MM.1S (cell line): ENCODE measurements around the gene CERS6.

ENCODE experiments used
- DNase-seq: peaks from one replicate; pipeline ENCODE4 v3.0.0-alpha.2; 2015
- H2AFZ ChIP-seq: fragments of 300-600 bp; sonication (generic); 2 replicates; pipeline ENCODE4 v1.6.0; 2016; ENCODE audit warnings: antibody characterized with exemption, low read length
- H3F3A ChIP-seq: fragments of 300-600 bp; sonication (generic); 2 replicates; pipeline ENCODE4 v1.6.1; 2016; ENCODE audit warnings: mild to moderate bottlenecking, antibody characterized with exemption, low read length, moderate library complexity, mixed read lengths; ENCODE audit not compliant: insufficient read depth
- H3K27ac ChIP-seq: fragments of 300-600 bp; sonication (generic); 2 replicates; pipeline ENCODE4 v1.5.1; 2016; ENCODE audit warnings: mild to moderate bottlenecking, low read length
- H3K27me3 ChIP-seq: fragments of 300-600 bp; sonication (generic); replicated peaks from 2 replicates; pipeline ENCODE4 v1.6.0; 2016; ENCODE audit warnings: low read length; ENCODE audit not compliant: insufficient read depth
- H3K36me3 ChIP-seq: fragments of 300-600 bp; sonication (generic); replicated peaks from 2 replicates; pipeline ENCODE4 v1.6.1; 2016; ENCODE audit warnings: mild to moderate bottlenecking, low read length, mixed read lengths; ENCODE audit not compliant: insufficient read depth
- H3K4me1 ChIP-seq: fragments of 300-600 bp; sonication (generic); 2 replicates; pipeline ENCODE4 v1.6.1; 2016; ENCODE audit warnings: low read length, mixed read lengths
- H3K4me2 ChIP-seq: fragments of 300-600 bp; sonication (generic); 2 replicates; pipeline ENCODE4 v1.6.0; 2016; ENCODE audit warnings: low read depth, low read length
- H3K4me3 ChIP-seq: fragments of 300-600 bp; sonication (generic); 2 replicates; pipeline ENCODE4 v1.5.1; 2016; ENCODE audit warnings: low read length, mixed read lengths
- H3K79me2 ChIP-seq: fragments of 300-600 bp; sonication (generic); 2 replicates; pipeline ENCODE4 v1.6.1; 2016; ENCODE audit warnings: mixed run types, low read length, mixed read lengths
- H3K9ac ChIP-seq: fragments of 300-600 bp; sonication (generic); 2 replicates; pipeline ENCODE4 v1.6.1; 2016; ENCODE audit warnings: low read length, mixed read lengths
- H3K9me2 ChIP-seq: fragments of 300-600 bp; sonication (generic); replicated peaks from 2 replicates; pipeline ENCODE4 v1.6.1; 2016; ENCODE audit warnings: mild to moderate bottlenecking, low read length, mixed read lengths; ENCODE audit not compliant: insufficient read depth
- H3K9me3 ChIP-seq: fragments of 300-600 bp; sonication (generic); replicated peaks from 2 replicates; pipeline ENCODE4 v1.6.1; 2016; ENCODE audit warnings: mild to moderate bottlenecking, low read length, mixed read lengths; ENCODE audit not compliant: insufficient read depth
- H4K20me1 ChIP-seq: fragments of 300-600 bp; sonication (generic); 2 replicates; pipeline ENCODE4 v1.6.1; 2016; ENCODE audit warnings: mild to moderate bottlenecking, low read length, moderate library complexity, mixed read lengths; ENCODE audit not compliant: insufficient read depth
- EZH2 ChIP-seq: fragments of 300-600 bp; sonication (generic); optimal IDR thresholded peaks from 2 replicates; pipeline ENCODE3; 2017; ENCODE audit warnings: low read depth, mild to moderate bottlenecking, antibody characterized with exemption, low read length, mixed read lengths
- EZH2phosphoT487 ChIP-seq: fragments of 300-600 bp; sonication (generic); IDR thresholded peaks from 2 replicates; pipeline ENCODE4 v1.6.1; 2018; ENCODE audit warnings: antibody characterized with exemption, low read length
- TF ChIP-seq, protein P1 (sequence below): fragments of 300-600 bp; sonication (generic); IDR thresholded peaks from 2 replicates; pipeline ENCODE4 v1.5.1; 2016; ENCODE audit warnings: antibody characterized with exemption, low read length, mixed read lengths

CERS6 gene

DNA sequence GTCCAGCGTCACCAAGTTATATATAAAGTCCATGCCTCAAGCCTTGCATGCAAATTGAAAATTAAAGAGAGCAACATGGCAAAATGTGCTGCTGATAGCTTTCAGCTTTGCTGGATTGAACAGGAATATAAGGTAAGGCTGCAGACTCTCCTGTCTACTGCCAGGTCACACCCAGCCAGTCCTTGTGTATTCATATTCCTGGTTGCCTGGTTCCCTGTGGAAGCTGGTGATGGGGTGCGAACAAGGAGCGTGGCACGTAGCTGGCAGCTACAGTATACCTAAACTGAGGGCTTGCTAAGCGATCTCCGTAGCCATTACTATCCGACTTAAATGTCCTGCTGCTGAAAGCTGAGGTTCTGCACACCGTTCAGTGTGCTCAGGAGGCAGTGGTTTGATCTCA is 296.3 kb downstream of the CERS6 start:
- no peak overlapping the region for H2AFZ ChIP-seq
- H3K9me3 ChIP-seq, result no peaks in the 10 kb centered on the region
- H3K27me3 ChIP-seq, result no peaks in the 10 kb centered on the region
- no peak overlapping the region for H3K4me3 ChIP-seq
- no peak for TF ChIP-seq EZH2phosphoT487
- no peak overlapping the region for H3K27ac ChIP-seq
- no peaks in the 10 kb centered on the region for H3K36me3 ChIP-seq
- 0 out of 2 replicates have a peak, but pooled peaks cover 3% of the 10 kb centered on the region for H3K4me1 ChIP-seq
- no peak for DNase-seq
- H3K9ac ChIP-seq, result no peak overlapping the region
- no peaks in the 10 kb centered on the region for H3K79me2 ChIP-seq
- no peak overlapping the region for H3K4me2 ChIP-seq
- no peaks in the 10 kb centered on the region for H3F3A ChIP-seq
- no peaks in the 10 kb centered on the region for H3K9me2 ChIP-seq
- no peaks in the 10 kb centered on the region for H4K20me1 ChIP-seq

DNA sequence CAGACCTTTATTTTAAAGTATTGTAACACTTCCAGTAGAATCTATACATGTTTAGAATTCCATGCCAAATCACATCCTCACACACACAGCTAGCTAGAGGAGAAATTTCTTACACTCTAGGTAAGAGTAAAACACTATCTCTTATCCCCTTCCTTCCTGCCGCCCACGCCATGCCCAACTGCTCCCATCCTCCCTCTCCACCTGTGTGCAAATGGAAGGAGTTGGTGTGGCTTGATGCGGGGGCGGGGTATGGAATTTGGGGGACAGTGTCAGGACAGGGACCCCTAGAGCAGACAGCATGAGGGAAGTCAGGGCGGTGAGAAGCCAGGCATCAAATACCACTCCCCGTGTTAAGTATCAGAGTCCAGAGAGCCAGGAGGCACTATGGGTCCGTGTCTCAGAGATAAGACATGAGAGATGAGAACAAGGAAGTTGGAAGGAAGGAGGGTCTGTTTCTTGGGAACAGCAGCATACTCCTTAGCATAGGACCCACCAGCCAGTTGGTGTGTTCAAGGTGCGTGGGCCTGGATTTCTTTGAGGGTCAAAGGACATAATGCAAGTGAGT is 297.8 kb downstream of the CERS6 start:
- Histone ChIP-seq H2AFZ (no peak overlapping the region), H3F3A (no peaks in the 10 kb centered on the region), H3K4me1 (0 out of 2 replicates have a peak, but pooled peaks cover 3% of the 10 kb centered on the region), H3K9me3 (no peaks in the 10 kb centered on the region), H4K20me1 (no peaks in the 10 kb centered on the region), H3K4me2 (no peak overlapping the region), H3K36me3 (no peaks in the 10 kb centered on the region), H3K4me3 (no peak overlapping the region), H3K9me2 (no peaks in the 10 kb centered on the region), H3K79me2 (no peaks in the 10 kb centered on the region), H3K27ac (no peak overlapping the region), H3K9ac (no peak overlapping the region), H3K27me3 (no peaks in the 10 kb centered on the region)
- DNase-seq, result no peak
- no peak for TF ChIP-seq EZH2
- TF ChIP-seq EZH2phosphoT487, result no peak
- TF ChIP-seq, protein P1, sequence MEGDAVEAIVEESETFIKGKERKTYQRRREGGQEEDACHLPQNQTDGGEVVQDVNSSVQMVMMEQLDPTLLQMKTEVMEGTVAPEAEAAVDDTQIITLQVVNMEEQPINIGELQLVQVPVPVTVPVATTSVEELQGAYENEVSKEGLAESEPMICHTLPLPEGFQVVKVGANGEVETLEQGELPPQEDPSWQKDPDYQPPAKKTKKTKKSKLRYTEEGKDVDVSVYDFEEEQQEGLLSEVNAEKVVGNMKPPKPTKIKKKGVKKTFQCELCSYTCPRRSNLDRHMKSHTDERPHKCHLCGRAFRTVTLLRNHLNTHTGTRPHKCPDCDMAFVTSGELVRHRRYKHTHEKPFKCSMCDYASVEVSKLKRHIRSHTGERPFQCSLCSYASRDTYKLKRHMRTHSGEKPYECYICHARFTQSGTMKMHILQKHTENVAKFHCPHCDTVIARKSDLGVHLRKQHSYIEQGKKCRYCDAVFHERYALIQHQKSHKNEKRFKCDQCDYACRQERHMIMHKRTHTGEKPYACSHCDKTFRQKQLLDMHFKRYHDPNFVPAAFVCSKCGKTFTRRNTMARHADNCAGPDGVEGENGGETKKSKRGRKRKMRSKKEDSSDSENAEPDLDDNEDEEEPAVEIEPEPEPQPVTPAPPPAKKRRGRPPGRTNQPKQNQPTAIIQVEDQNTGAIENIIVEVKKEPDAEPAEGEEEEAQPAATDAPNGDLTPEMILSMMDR, result no peak

DNA sequence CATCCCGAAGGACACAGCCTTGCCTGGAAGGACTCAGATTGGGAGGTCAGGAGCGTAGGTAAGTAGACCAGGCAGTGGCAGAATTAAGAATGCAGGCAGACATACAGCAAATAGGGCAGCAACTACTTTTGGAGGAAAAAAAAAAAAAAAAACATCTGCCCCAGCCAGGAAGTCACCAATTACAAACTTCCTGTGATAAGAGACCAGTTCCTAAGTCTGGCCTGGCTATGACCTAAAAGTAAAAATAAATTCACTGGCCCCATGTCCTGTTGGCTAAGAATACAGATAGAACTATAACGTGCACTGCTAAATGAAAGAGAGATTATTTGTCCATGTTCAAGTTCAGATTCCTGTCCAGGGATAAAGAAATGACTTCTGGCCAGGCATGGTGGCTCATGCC is 301.2 kb downstream of the CERS6 start:
- Histone ChIP-seq H3K9ac (no peak overlapping the region), H3K79me2 (no peaks in the 10 kb centered on the region), H2AFZ (no peak overlapping the region), H3K9me3 (no peaks in the 10 kb centered on the region), H3K9me2 (no peaks in the 10 kb centered on the region), H3K27me3 (no peaks in the 10 kb centered on the region), H3F3A (no peaks in the 10 kb centered on the region), H3K4me3 (no peak overlapping the region), H3K4me1 (no peaks in the 10 kb centered on the region), H3K27ac (no peak overlapping the region), H3K4me2 (no peak overlapping the region), H3K36me3 (no peaks in the 10 kb centered on the region), H4K20me1 (no peaks in the 10 kb centered on the region)
- TF ChIP-seq EZH2, result no peak
- TF ChIP-seq EZH2phosphoT487, result no peak
- TF ChIP-seq, protein P1, result no peak
- no peak for DNase-seq

DNA sequence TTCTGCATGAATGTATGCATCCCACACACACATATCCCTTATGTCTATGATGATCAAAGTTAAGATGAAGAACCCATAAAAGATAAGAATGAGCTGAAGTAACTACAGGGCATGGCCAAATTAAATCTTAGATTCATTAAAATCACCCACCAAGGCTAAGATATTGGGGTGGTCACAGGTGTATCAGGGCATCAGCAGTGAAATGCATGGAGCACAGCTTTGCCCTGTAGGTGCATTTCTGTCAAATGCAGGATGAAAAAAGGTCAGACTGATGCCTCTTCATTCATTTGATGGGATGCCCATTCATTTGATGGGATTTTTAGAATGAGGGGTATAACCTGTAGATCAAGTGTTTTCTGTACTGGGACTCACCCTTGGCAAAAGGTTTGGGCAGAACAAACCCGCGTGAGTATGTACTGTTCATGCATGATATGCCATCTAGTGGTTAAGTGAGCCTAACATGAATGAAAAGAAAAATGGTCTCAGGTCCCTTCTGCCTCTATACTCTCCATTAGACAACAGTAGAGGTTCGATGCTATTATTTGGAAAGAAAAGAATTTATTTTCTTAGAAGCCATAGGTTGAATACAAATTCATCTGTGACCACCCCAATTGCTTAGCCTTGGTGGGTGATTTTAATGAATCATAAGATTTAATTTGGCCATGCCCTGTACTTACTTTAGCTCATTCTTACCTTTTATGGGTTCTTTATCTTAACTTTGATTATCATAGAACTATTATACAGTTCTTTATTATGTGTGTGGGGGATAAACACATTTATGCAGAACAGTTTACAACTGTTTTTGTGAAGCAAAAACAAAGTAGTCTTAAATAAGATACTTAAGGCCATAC is 303.1 kb downstream of the CERS6 start:
- H2AFZ ChIP-seq, result no peak overlapping the region

More for the DNA sequence above, 303.1 kb downstream of the CERS6 start:
- no peaks in the 10 kb centered on the region for H3K9me3 ChIP-seq
- H4K20me1 ChIP-seq, result no peaks in the 10 kb centered on the region
- H3K27me3 ChIP-seq, result no peaks in the 10 kb centered on the region
- H3F3A ChIP-seq, result no peaks in the 10 kb centered on the region
- no peaks in the 10 kb centered on the region for H3K79me2 ChIP-seq
- no peak overlapping the region for H3K4me2 ChIP-seq
- H3K9ac ChIP-seq, result no peak overlapping the region
- no peak for TF ChIP-seq EZH2phosphoT487
- TF ChIP-seq, protein P1, result peak; percentile 57
- DNase-seq, result peak; percentile 51
- H3K4me1 ChIP-seq, result no peaks in the 10 kb centered on the region
- no peak overlapping the region for H3K27ac ChIP-seq
- H3K36me3 ChIP-seq, result no peaks in the 10 kb centered on the region
- H3K4me3 ChIP-seq, result no peak overlapping the region
- H3K9me2 ChIP-seq, result no peaks in the 10 kb centered on the region
